ENCODE measurements around the gene REM1. TPM values are rescaled to one million over a fixed set of nuclear protein-coding genes. Genes with fewer than 3 reads are reported as not detected.
A peak's percentile ranks its signal among the peaks of the same experiment; 100 is the strongest.

Gene REM1
- total and polyA plus RNA-seq, 2 of the 13 experiments (the other 11 are each of a cell fraction or from before 2014, with no cell fraction given): not detected

DNA sequence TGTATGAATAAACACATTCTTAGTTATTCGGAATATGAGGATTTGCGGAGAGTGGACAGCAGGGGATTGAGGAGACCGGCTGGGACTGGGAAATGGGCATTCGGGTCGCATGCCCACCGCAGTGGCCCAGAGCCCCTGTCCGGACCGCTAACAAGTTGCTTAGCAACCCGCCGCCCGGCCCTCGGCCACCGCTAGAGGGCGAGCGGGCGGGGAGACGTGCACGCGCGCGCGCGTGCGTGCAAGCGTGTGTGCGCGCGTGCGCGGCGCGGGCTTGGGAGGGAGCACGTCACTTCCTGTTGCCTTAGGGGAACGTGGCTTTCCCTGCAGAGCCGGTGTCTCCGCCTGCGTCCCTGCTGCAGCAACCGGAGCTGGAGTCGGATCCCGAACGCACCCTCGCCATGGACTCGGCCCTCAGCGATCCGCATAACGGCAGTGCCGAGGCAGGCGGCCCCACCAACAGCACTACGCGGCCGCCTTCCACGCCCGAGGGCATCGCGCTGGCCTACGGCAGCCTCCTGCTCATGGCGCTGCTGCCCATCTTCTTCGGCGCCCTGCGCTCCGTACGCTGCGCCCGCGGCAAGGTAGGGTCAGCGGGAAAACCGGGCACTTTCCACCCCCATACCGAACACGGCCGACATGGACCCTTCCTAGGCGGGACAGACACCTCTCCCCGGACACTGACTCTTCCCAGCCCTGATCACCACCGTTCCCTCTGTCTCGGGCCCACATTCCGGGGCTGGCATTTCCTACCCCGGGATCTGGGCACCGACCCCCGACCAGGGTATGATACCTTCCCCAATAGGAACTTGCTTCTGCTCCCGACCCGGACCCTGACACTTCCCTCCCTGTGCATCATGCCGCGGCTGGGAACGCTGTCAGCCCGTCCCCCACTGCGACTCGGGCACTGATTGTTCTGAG lies 39.3 kb downstream of the REM1 start, which contains the start of gene HM13 (continued):
- TF ChIP-seq ZNF552 (CRISPR knock-in tag; IDR thresholded peaks at IDR 0.05; ENCODE audit: borderline replicate concordance) (peak; percentile 96), ZNF883 (CRISPR knock-in tag; IDR thresholded peaks at IDR 0.05; ENCODE audit: not compliant biosample characterization) (peak; percentile 94), ZNF629 (CRISPR knock-in tag; conservative IDR thresholded peaks at IDR 0.05) (no peak), ZNF557 (CRISPR knock-in tag; IDR thresholded peaks at IDR 0.05) (no peak), SOX5 (CRISPR knock-in tag; IDR thresholded peaks at IDR 0.05; ENCODE audit: borderline replicate concordance) (peak; percentile 42; the same call in 1 of the 2 replicates), ZNF598 (CRISPR knock-in tag; IDR thresholded peaks at IDR 0.05; ENCODE audit: borderline replicate concordance) (peak; percentile 65; the same call in 1 of the 2 replicates), EED (CRISPR knock-in tag; IDR thresholded peaks at IDR 0.05) (peak; percentile 99), ZNF558 (CRISPR knock-in tag; IDR thresholded peaks at IDR 0.05; ENCODE audit: borderline replicate concordance) (peak; percentile 95; the same call in 1 of the 2 replicates), ZNF776 (CRISPR knock-in tag; IDR thresholded peaks at IDR 0.05) (peak; percentile 96), CC2D1A (CRISPR knock-in tag; IDR thresholded peaks at IDR 0.05) (no peak), REXO4 (CRISPR knock-in tag; IDR thresholded peaks at IDR 0.05; ENCODE audit: borderline replicate concordance) (peak; percentile 94; the same call in 1 of the 2 replicates), ZNF709 (CRISPR knock-in tag; IDR thresholded peaks at IDR 0.05) (peak; percentile 89), NFIB (CRISPR knock-in tag; IDR thresholded peaks at IDR 0.05; ENCODE audit: borderline replicate concordance) (no peak), NCOA2 (CRISPR knock-in tag; IDR thresholded peaks at IDR 0.05) (peak; percentile 57; the same call in 1 of the 2 replicates), FIP1L1 (IDR thresholded peaks at IDR 0.05; ENCODE audit: borderline replicate concordance, insufficient read depth, low read depth, low read length) (no peak), HMG20B (CRISPR knock-in tag; conservative IDR thresholded peaks at IDR 0.05) (no peak), ZNF589 (CRISPR knock-in tag; conservative IDR thresholded peaks at IDR 0.05) (peak; percentile 93), RARA (CRISPR knock-in tag; IDR thresholded peaks at IDR 0.05) (peak; percentile 44; the same call in 1 of the 2 replicates), ATF3 (CRISPR knock-in tag; IDR thresholded peaks at IDR 0.05) (peak; percentile 70), SPEN (CRISPR knock-in tag; IDR thresholded peaks at IDR 0.05; ENCODE audit: low read depth) (peak; percentile 98), SMAD1 (CRISPR knock-in tag; IDR thresholded peaks at IDR 0.05; ENCODE audit: borderline replicate concordance, low read depth) (peak; percentile 73; the same call in 1 of the 2 replicates), ZNF431 (CRISPR knock-in tag; IDR thresholded peaks at IDR 0.05; ENCODE audit: borderline replicate concordance, low read depth) (peak; percentile 96), ZNF160 (CRISPR knock-in tag; IDR thresholded peaks at IDR 0.05) (peak; percentile 92), ZFP62 (CRISPR knock-in tag; IDR thresholded peaks at IDR 0.05) (peak; percentile 86; the same call in 1 of the 2 replicates), KLF12 (CRISPR knock-in tag; IDR thresholded peaks at IDR 0.05; ENCODE audit: borderline replicate concordance) (peak; percentile 100), ZNF292 (CRISPR knock-in tag; IDR thresholded peaks at IDR 0.05; ENCODE audit: borderline replicate concordance, low read depth) (peak; percentile 92)
- TF ChIP-seq, protein P1, sequence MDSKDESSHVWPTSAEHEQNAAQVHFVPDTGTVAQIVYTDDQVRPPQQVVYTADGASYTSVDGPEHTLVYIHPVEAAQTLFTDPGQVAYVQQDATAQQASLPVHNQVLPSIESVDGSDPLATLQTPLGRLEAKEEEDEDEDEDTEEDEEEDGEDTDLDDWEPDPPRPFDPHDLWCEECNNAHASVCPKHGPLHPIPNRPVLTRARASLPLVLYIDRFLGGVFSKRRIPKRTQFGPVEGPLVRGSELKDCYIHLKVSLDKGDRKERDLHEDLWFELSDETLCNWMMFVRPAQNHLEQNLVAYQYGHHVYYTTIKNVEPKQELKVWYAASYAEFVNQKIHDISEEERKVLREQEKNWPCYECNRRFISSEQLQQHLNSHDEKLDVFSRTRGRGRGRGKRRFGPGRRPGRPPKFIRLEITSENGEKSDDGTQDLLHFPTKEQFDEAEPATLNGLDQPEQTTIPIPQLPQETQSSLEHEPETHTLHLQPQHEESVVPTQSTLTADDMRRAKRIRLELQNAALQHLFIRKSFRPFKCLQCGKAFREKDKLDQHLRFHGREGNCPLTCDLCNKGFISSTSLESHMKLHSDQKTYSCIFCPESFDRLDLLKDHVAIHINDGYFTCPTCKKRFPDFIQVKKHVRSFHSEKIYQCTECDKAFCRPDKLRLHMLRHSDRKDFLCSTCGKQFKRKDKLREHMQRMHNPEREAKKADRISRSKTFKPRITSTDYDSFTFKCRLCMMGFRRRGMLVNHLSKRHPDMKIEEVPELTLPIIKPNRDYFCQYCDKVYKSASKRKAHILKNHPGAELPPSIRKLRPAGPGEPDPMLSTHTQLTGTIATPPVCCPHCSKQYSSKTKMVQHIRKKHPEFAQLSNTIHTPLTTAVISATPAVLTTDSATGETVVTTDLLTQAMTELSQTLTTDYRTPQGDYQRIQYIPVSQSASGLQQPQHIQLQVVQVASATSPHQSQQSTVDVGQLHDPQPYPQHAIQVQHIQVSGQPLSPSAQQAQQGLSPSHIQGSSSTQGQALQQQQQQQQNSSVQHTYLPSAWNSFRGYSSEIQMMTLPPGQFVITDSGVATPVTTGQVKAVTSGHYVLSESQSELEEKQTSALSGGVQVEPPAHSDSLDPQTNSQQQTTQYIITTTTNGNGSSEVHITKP (CRISPR knock-in tag; IDR thresholded peaks at IDR 0.05; ENCODE audit: low read depth): 0 out of 2 replicates have a peak, but pooled peaks have one; percentile 12

Measured in HepG2 (cell line).